Kasumi-1 (cell line): ENCODE data around the gene GTF3C4.
"Not testable (repeated sequence)": the region's sequence is repeated elsewhere in the genome, so short reads cannot be mapped to it uniquely, and the experiment has no call there.

ENCODE experiments used
- DNase-seq, 2 experiments: peaks; one replicate each; lab custom pipeline; 2025; lab: John Stamatoyannopoulos, UW

Gene GTF3C4

GRCh38 chr9:132699956-132700355 lies 29.7 kb downstream of the GTF3C4 start:
- no peak for DNase-seq

DNA sequence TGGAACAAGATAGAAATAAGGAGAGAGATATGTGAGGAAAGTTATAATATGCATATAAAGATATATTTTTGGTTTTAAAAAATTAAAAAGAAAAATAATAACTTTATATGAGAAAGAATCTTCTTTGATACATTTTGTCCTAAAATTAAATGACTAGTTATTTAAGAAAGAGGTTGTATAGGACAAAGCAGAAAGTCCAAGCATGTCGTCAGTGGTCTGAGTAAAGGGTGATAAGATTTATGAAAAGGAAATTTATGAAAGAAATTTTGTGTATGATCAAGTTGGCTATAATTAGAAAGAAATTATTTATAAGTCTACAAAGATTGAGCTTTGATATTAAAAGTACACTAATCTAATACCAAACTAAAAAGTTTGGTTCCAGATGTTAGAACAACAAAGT lies 32.0 kb downstream of the GTF3C4 start:
- DNase-seq = peak; percentile 0 to 7

DNA sequence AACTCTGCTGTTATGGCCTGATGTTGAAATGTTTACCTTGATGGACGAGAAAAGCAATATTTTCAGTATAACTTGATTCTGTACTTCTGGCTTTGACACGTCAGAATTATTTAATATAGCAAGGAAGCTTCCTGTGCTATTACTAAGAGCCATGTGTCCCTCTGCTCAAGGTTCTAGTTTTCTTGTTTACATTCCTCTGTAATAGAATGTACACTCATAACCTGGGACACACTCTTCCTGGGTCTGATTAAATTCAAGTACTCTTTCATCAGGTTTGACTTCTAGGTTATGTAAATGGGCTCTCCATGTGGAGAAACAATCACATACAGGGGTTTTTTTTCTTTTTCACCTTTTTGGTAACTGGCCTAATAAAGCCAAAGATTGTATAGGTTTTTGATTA lies 33.1 kb downstream of the GTF3C4 start:
- no peak for DNase-seq

DNA sequence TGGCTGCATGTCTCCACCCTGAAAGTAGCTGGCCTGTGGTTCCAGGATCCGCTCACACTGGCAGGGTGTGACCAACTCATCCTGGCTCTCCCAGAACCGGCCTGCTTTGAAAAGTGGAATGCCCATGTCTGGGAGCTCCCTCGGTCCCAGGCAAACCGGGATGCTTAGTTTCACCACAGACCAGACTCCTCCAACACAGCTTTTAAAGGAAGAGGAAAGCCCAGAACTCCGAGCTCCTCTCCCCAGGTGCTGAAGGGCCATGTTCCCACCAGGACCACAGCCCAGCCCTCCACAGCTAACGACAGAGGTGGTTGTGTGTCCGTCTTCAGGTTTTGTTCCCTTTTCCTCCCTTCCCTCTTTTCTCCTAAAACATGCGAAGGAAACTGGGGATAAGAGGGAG lies 38.0 kb downstream of the GTF3C4 start:
- no peak for DNase-seq

DNA sequence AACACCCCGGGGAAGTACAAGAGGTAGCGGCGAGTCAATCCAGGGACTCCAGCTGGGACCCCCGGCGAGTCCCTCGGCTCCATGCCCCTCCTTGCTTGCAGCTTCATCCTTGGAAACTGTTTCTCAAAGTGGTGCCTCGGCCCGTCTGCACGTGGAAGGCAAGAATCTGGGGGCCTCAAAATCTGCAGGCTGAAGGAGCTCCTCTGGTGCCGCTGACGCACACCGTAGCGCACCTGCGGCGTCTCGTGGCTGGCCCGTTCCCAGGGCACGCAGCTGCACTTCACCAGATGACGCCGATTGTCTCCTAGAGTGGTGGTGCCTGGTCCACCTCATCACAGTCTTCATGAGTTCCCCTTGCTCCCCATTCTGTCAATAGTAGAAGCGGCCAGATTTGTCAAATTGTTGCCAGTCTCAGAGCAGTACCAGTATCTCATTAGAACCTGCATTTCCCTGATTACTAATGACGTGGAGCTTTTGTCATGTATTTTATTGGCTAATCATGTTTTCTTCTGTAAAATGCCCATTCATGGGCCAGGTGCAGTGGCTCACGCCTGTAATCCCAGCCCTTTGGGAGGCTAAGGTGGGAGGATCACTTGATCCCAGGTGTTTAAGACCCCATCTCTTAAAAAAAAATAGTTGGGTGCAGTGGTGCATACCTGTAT lies 38.6 kb downstream of the GTF3C4 start:
- DNase-seq = no peak

DNA sequence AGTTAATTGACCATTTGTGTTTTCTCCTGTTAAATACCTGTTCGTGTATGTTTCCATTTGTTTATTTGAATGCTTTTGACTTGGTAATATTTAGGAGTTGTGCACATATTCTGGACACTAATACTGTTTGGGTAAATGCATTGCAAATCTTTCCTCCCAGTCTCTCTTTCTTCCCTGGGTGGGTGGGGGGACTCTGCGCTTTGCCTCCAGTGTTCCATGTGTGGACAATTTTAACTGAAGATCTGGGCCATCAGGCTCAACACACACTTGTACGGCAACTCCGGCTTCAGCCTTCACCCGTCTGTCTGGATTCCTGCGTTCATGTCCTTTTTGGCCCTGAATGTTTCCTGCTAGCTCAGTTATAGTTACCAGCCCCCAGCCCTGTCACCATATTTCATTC lies 40.1 kb downstream of the GTF3C4 start:
- DNase-seq = no peak

DNA sequence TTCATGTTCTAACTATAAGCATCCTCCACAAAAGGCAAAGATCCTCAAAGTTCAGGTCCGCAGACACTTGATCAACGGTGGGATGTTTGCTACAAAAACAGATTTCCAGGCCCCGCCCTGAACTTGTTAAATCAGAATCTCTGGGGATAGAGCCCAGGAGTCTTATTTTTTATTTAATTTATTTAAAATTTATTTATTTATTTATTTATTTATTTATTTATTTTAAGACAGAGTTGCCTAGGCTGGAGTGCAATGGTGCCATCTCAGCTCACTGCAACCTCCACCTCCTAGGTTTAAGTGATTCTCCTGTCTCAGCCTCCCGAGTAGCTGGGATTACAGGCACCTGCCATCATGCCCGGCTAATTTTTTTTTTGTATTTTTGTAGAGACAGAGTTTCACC lies 40.9 kb downstream of the GTF3C4 start:
- not testable (repeated sequence) for DNase-seq

GRCh38 chr9:132711846-132712245 lies 41.6 kb downstream of the GTF3C4 start:
- no peak for DNase-seq

GRCh38 chr9:132712753-132713152 lies 42.5 kb downstream of the GTF3C4 start:
- DNase-seq = no peak

DNA sequence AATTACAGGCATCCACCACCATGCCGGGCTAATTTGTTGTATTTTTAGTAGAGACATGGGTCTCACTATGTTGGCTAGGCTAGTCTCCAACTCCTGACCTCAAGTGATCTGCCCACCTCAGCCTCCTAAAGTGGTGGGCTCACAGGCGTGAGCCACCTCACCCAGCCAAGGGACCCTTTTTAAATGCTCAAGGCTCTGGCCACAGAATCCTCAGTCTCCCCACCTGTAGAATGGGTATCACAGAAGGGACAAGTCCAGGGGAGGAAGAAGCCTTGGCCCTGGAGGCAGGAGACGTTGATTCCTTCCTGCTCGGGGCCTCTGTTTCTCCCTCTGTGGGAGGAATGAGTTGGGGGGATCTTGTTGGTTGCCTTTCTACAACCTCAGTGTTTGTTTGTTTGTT lies 45.7 kb downstream of the GTF3C4 start:
- DNase-seq = no peak

- no peak for DNase-seq
Observed at GRCh38 chr9:132717326-132717945, 47.2 kb downstream of the GTF3C4 start.

DNA sequence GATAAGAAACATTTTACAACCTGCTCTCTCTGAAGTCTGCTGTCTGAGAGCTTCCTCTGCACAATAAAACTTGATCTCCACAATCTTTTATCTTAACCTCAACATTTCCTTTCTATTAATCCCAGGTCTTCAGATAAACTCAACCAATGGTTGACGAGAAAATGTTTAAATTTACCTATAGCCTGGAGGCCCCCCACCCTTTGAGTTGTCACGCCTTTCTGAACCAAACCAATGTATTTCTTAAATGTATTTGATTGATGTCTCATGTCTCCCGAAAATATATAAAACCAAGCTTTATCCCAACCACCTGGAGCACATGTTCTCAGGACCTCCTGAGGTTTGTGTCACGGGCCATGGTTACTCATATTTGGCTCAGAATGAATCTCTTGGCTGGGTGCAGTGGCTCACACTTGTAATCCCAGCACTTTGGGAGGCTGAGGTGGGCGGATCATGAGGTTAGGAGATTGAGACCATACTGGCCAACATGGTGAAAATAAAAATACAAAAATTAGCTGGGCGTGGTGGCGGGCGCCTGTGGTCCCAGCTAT lies 48.2 kb downstream of the GTF3C4 start:
- DNase-seq = not testable (repeated sequence)

DNA sequence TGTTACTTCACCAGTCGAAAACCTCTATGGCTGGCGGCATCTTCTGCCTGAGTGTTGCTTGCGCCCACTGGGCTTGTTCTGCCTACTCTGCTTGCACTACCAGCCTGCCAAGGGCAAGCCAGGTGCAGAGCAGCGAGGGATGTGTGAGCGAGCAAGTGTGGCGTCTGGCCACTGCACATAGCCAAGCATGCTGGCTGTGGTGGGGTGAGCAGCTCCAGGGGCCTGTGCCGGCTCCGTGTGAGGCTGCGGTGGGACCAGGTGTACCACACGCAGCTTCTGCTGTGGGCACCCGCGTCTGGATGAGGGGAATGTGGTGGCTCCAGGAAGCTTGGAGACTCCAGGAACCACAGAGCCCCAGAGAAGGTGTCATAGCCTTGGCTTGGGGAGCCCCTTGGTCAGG lies 51.4 kb downstream of the GTF3C4 start:
- no peak for DNase-seq

DNA sequence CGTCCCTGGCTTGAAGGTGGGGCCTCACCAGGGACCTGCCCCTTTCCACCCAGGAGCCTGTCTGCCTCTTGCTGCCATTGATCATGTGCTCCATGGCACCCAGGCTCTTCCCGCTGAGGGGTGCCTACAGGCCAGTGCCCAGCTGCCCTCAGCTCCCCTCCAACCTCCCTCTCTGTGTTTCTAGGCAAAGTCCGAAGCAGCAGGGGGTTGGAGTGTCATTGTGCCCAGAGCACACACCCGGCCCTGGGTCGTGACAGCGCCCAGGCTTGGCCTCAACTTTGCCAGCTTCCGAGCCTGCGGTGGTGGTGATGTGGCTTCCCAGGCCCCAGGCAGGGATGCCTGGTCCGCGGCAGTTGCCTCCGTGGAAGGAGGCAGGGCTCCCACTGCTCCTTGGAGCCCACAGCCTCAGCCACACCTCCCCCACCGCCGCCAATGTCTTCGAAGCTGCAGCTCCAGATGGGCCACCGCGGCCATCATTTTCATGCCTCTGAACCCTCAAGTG lies 52.4 kb downstream of the GTF3C4 start:
- no peak for DNase-seq

GRCh38 chr9:132723809-132724208 lies 53.5 kb downstream of the GTF3C4 start:
- no peak for DNase-seq

- no peak for DNase-seq
Observed at GRCh38 chr9:132725306-132725705, 55.0 kb downstream of the GTF3C4 start.

DNA sequence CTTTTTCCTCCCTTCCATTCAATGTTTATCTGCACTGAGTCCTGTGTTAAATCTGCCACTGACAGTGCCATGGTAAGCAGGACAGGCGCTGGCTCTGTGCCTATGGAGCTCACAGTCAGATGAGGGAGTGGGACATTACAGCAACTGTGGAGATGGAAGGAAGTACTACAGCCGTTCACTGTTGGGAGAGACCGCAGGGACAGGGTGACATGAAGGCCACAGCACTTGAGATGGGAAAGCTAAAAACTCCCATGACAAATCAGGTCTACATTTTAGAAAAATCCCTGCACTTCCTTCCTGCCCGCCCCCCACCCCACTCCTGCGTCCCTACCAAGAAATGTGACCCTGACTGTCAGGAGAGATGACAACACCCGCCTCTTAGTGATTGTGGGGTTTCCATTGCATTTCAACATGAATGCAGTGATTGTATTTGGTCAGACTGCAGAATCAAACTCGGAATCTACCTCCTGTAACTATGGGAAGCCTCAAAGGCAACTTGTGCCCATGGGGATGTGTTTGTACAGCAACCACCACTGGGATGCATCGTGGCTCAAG lies 56.4 kb downstream of the GTF3C4 start:
- DNase-seq = no peak

DNA sequence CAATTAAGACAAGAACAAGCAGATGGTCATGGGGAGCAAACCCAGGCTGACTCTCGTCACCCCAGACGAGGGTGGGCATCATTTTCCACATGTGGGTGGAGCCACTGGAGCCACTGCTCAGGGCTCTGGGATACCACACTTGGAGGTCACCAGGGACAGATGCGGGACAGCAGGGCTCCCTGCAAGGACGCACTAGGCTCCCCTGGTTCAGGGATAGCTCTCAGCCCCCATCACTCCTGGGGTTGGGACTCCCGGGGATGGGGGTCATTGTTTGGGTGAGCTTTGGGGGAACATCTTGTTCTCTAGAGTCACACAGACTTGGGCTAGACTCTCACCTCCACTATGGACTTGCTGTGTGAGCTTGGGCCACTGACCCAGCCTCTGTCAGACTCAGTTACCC lies 57.8 kb downstream of the GTF3C4 start:
- DNase-seq = no peak

DNA sequence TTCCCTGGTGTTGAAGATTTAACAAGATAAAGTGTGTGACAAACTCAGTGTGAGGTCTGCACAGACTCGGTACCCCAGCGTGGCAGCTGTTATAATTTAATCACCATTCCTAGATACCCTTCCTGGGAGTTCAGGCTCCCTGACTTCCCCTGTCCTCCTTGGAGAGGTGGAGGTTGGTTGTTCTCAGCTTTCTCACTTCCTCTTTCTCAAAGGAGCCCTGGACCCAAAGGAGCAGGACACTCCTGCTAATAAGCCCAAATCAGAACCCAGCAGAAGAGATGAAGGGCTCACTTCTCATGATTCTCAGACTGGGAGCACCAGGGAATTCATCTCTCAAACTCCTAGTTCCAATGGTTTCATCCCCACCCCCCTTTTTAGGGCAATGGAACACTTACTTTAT lies 58.2 kb downstream of the GTF3C4 start:
- no peak for DNase-seq

- no peak for DNase-seq
Observed at GRCh38 chr9:132729235-132729890, 59.1 kb downstream of the GTF3C4 start.

GRCh38 chr9:132730054-132731033 lies 60.1 kb downstream of the GTF3C4 start:
- no peak for DNase-seq

DNA sequence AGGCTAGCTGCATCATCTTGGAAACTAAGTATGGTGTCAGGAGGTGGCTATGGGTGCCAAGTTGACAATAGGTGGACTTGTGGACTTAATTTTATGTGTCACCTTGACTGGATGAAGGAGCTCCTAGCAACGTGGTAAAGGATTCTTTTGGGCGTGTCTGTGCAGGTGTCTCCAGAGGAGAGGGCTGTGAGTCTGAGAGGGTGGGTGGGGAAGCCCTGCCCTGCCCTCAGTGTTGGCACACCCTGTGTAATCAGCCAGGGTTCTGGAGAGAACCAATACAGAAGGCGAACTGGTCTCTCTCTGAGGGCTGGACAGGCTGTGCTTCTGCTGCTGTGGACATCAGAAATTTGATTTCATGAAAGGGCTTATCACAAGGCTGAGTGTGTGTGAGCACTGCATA lies 61.0 kb downstream of the GTF3C4 start:
- no peak for DNase-seq
